Testis (tissue), 2 donors: ENCODE data around the gene XYLT1.

Experiments
- CTCF ChIP-seq, 3 experiments: fragments of 450-650 bp in 2 of 3; fragments of 200-600 bp in 1 of 3; sonication (generic) in 1 of 3; IDR thresholded peaks; one replicate each; pipeline ENCODE4 v1.5.1; 2016 to 2019; ENCODE audit warnings: antibody characterized with exemption in 3 of 3, mild to moderate bottlenecking in 2 of 3, moderate library complexity in 1 of 3
- POLR2A ChIP-seq: fragments of 450-650 bp; IDR thresholded peaks from one replicate; pipeline ENCODE4 v1.6.1; 2017; ENCODE audit warnings: antibody characterized with exemption, mild to moderate bottlenecking, moderate library complexity

GRCh38 chr16:17386229-17386628 is 84.5 kb downstream of the XYLT1 start:
- TF ChIP-seq CTCF (IDR thresholded peaks at IDR 0.05) (no peak), POLR2A (no peak)
